ENCODE measurements around the gene CERS4.

The CERS4 gene

GRCh38 chr19:8208119-8208921 lies 850 bp upstream of the CERS4 start:
- peaks cover 75% of the 10 kb centered on the region for H3K27me3 ChIP-seq
- H3K4me1 ChIP-seq (ENCODE audit: control insufficient read depth in 1 of 2, insufficient read depth in 1 of 2, low read depth in 1 of 2, low read length in 1 of 2), result peaks cover 4 to 16% of the 10 kb centered on the region in 2 experiments
- H3K4me3 ChIP-seq (ENCODE audit: low read depth in 1 of 2, low read length in 1 of 2), result peak overlapping the region; percentile 54 to 62
- no peaks in the 10 kb centered on the region for H3K36me3 ChIP-seq
- H3K9me3 ChIP-seq, result no peaks in the 10 kb centered on the region
- TF ChIP-seq CTCF (IDR thresholded peaks at IDR 0.05), result no peak
- no peak overlapping the region for H3K27ac ChIP-seq

- H3K27ac ChIP-seq, result peak overlapping the region; percentile 50
- H3K4me3 ChIP-seq (ENCODE audit: low read depth in 1 of 2, low read length in 1 of 2), result peak overlapping the region; percentile 62 to 79
- H3K4me1 ChIP-seq (ENCODE audit: control insufficient read depth in 1 of 2, insufficient read depth in 1 of 2, low read depth in 1 of 2, low read length in 1 of 2), result peaks cover 4 to 16% of the 10 kb centered on the region in 2 experiments
These were observed 550 bp downstream of the CERS4 start for GRCh38 chr19:8209462-8210378.

DNA sequence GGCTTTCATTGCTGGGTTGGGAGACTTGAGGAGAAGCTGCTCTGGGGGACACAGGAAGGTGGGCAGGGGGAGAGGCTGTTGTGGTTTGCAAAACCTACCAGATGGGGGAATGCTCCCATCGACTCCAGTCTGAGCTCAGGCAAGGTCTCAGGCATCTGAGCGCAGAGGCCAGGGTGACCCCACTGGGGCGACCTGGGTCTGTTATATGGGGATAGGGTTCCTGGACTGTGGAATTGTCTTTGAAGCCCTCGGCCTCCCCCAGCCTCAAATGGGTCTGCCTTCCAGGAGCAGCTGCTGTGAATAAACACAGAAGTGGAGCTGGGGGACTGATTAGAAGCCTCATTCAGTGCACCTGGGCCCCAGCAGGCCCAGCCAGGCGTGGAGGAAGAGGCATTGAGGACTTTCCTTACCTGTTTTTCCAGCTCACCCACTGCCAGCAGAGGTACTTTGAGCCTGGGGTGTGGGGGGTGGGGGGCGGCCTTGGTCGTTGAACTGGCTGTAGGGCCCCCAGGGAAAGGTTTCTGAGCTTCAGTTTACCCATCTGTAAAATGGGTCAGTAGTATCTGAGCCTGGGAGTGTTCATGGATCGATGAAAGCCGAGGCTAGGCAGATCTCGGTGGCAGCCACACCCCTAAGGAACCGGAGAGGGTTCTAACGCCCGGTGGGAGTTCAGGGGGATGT lies 1.4 kb downstream of the CERS4 start:
- no peak for TF ChIP-seq CTCF (IDR thresholded peaks at IDR 0.05)
- Histone ChIP-seq H3K4me3 (ENCODE audit: low read depth in 1 of 2, low read length in 1 of 2) (peak overlapping the region; percentile 62 to 79), H3K9me3 (no peaks in the 10 kb centered on the region), H3K4me1 (ENCODE audit: control insufficient read depth in 1 of 2, insufficient read depth in 1 of 2, low read depth in 1 of 2, low read length in 1 of 2) (peaks cover 4 to 21% of the 10 kb centered on the region in 2 experiments), H3K36me3 (no peaks in the 10 kb centered on the region), H3K27me3 (peaks cover 66% of the 10 kb centered on the region), H3K27ac (no peak overlapping the region)

More at GRCh38 chr19:8209462-8210378, 550 bp downstream of the CERS4 start:
- Histone ChIP-seq H3K9me3 (no peaks in the 10 kb centered on the region), H3K36me3 (no peaks in the 10 kb centered on the region), H3K27me3 (peaks cover 72% of the 10 kb centered on the region)
- no peak for TF ChIP-seq CTCF (IDR thresholded peaks at IDR 0.05)

- H3K4me1 ChIP-seq (ENCODE audit: control insufficient read depth in 1 of 2, insufficient read depth in 1 of 2, low read depth in 1 of 2, low read length in 1 of 2), result peaks cover 4 to 21% of the 10 kb centered on the region in 2 experiments
- no peaks in the 10 kb centered on the region for H3K36me3 ChIP-seq
- H3K27ac ChIP-seq, result no peak overlapping the region
- TF ChIP-seq CTCF (IDR thresholded peaks at IDR 0.05), result no peak
- H3K9me3 ChIP-seq, result no peaks in the 10 kb centered on the region
- no peak overlapping the region for H3K4me3 ChIP-seq (ENCODE audit: low read depth in 1 of 2, low read length in 1 of 2)
- peaks cover 55% of the 10 kb centered on the region for H3K27me3 ChIP-seq
These were observed 3.0 kb downstream of the CERS4 start for GRCh38 chr19:8212212-8212611.

- TF ChIP-seq CTCF (IDR thresholded peaks at IDR 0.05), result no peak
- Histone ChIP-seq H3K9me3 (no peaks in the 10 kb centered on the region), H3K36me3 (no peaks in the 10 kb centered on the region), H3K27me3 (peaks cover 48% of the 10 kb centered on the region), H3K27ac (no peak overlapping the region), H3K4me3 (ENCODE audit: low read depth in 1 of 2, low read length in 1 of 2) (no peak overlapping the region), H3K4me1 (ENCODE audit: control insufficient read depth in 1 of 2, insufficient read depth in 1 of 2, low read depth in 1 of 2, low read length in 1 of 2) (peaks cover 4 to 21% of the 10 kb centered on the region in 2 experiments)
These were observed 3.7 kb downstream of the CERS4 start for GRCh38 chr19:8212916-8213315.

Measured in neutrophil (primary cell).